Spinal cord (tissue), 4 donors: ENCODE results near the gene POLR2M. TPM values are rescaled to one million over a fixed set of nuclear protein-coding genes. Genes with fewer than 3 reads are reported as not detected.

Experiments used
- polyA plus RNA-seq, 2 donors: library from polyadenylated mRNA; unstranded; fragments of 120-200 nt; gene quantifications; one replicate each; pipeline ENCODE4 v1.2.1, GENCODE V29; 2013; ENCODE audit not compliant: insufficient read length in 2 of 2
- total RNA-seq, 2 donors: library from RNA; depleted of rRNA in 1 of 2; stranded (reverse); fragments of 120-200 nt in 1 of 2; fragments of >200 nt in 1 of 2; gene quantifications; one replicate each; pipeline versions ENCODE4 v1.2.3 to v1.2.4, GENCODE V29; 2013 to 2014

POLR2M gene
- total and polyA plus RNA-seq, 4 donors, result 44.1 to 199 (median 83.2) TPM

Other genes with a start within 250 kb of the POLR2M start
- gene MYZAP, start 114.8 kb upstream of the POLR2M start, total RNA-seq, result 1 to 10 TPM; 2.4 to 9.3 TPM
- gene MYZAP, start 114.8 kb upstream of the POLR2M start, polyA plus RNA-seq, result 1 to 10 TPM; 2.7 to 3.0 TPM